SU-DHL-6 (cell line): ENCODE data around the gene GANC.

Experiments used
- H2AFZ ChIP-seq: fragments of 200-600 bp; sonication (generic); 2 replicates; pipeline ENCODE4 v1.6.1; 2014; ENCODE audit warnings: low read depth, mild to moderate bottlenecking, moderate library complexity, mixed read lengths, antibody characterized with exemption, low read length; ENCODE audit not compliant: severe bottlenecking
- H3F3A ChIP-seq: fragments of 200-600 bp; shearing (Covaris generic); 2 replicates; pipeline ENCODE4 v1.6.0; 2016; ENCODE audit warnings: antibody characterized with exemption, mild to moderate bottlenecking; ENCODE audit not compliant: insufficient read depth
- H3K27ac ChIP-seq: fragments of 200-600 bp; sonication (generic); 2 replicates; pipeline ENCODE4 v1.5.1; 2016; ENCODE audit warnings: low read depth, mild to moderate bottlenecking, low read length, moderate library complexity, mixed read lengths
- H3K27me3 ChIP-seq: fragments of 200-600 bp; sonication (generic), shearing (Covaris generic); 2 replicates; pipeline ENCODE4 v1.6.0; 2014; ENCODE audit warnings: mild to moderate bottlenecking, low read length
- H3K36me3 ChIP-seq: fragments of 200-600 bp; sonication (generic); 2 replicates; pipeline ENCODE4 v1.6.1; 2014; ENCODE audit warnings: mild to moderate bottlenecking, low read length, mixed read lengths
- H3K4me2 ChIP-seq: fragments of 300-600, 200-600 bp; shearing (Covaris generic), sonication (generic); 2 replicates; pipeline ENCODE4 v1.6.0; 2014; ENCODE audit warnings: low read length, low read depth, mild to moderate bottlenecking; ENCODE audit not compliant: poor library complexity, severe bottlenecking
- H3K4me3 ChIP-seq: fragments of 200-600 bp; sonication (generic); 2 replicates; pipeline ENCODE4 v1.5.1; 2014; ENCODE audit warnings: antibody characterized with exemption, low read length, mild to moderate bottlenecking, mixed read lengths; ENCODE audit not compliant: insufficient read depth, poor library complexity, severe bottlenecking
- H3K79me2 ChIP-seq: fragments of 200-600 bp; sonication (generic); 2 replicates; pipeline ENCODE4 v1.6.1; 2014; ENCODE audit warnings: mild to moderate bottlenecking, low read length, moderate library complexity; ENCODE audit not compliant: insufficient read depth
- H3K9ac ChIP-seq: fragments of 200-600 bp; sonication (generic); 2 replicates; pipeline ENCODE4 v1.7.0; 2014; ENCODE audit warnings: mild to moderate bottlenecking, low read length
- H3K9me2 ChIP-seq: fragments of 200-600 bp; sonication (generic); replicated peaks from 2 replicates; pipeline ENCODE4 v1.6.1; 2014; ENCODE audit warnings: low read length; ENCODE audit not compliant: insufficient read depth
- H3K9me3 ChIP-seq: fragments of 200-600 bp; sonication (generic); 2 replicates; pipeline ENCODE4 v1.6.1; 2014; ENCODE audit warnings: low read length, mixed read lengths; ENCODE audit not compliant: insufficient read depth
- H4K20me1 ChIP-seq: fragments of 200-600 bp; sonication (generic); 2 replicates; pipeline ENCODE4 v1.6.1; 2014; ENCODE audit warnings: low read depth, mild to moderate bottlenecking, antibody characterized with exemption, low read length, moderate library complexity, mixed read lengths
- EZH2phosphoT487 ChIP-seq: fragments of 200-600 bp; sonication (generic), shearing (Covaris generic); conservative IDR thresholded peaks from 2 replicates; pipeline ENCODE4 v1.6.1; 2018; ENCODE audit warnings: mild to moderate bottlenecking, antibody characterized with exemption, low read length, moderate library complexity, mixed read lengths
- TF ChIP-seq, protein P1 (sequence below): fragments of 200-600 bp; sonication (generic); IDR thresholded peaks from one replicate; pipeline ENCODE4 v1.5.1; 2017; ENCODE audit warnings: antibody characterized with exemption, mild to moderate bottlenecking, low read length, moderate library complexity; ENCODE audit not compliant: insufficient read depth, poor library complexity, severe bottlenecking

GANC gene

DNA sequence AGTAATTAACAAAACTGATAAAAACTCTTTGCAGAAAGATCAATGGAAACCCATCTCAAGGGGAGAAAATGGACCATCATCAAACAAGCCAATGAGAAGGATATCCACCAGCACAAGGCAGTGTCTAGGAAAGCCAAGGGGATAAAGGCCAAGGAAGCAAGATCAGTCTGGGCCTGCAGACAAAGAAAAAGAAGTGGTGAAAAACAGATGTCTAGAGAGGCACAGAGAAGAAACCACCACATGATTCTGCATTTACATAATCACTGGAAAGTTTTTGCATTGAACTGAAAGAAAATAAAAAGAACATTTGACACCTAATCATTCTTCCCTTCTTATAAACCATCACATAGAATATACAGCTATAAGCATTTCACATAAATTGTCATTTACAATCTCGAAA, 41.9 kb upstream of the GANC start:
- Histone ChIP-seq H4K20me1 (no peaks in the 10 kb centered on the region), H3K27ac (no peak overlapping the region), H3K9ac (no peak overlapping the region), H3K4me3 (no peak overlapping the region), H3K4me2 (no peak overlapping the region), H3K9me3 (no peaks in the 10 kb centered on the region), H2AFZ (no peak overlapping the region), H3F3A (no peaks in the 10 kb centered on the region; the same call in 1 of the 2 replicates), H3K9me2 (no peaks in the 10 kb centered on the region), H3K27me3 (no peaks in the 10 kb centered on the region), H3K79me2 (no peaks in the 10 kb centered on the region), H3K36me3 (peaks cover 9% of the 10 kb centered on the region)
- TF ChIP-seq EZH2phosphoT487, result no peak
- TF ChIP-seq, protein P1, sequence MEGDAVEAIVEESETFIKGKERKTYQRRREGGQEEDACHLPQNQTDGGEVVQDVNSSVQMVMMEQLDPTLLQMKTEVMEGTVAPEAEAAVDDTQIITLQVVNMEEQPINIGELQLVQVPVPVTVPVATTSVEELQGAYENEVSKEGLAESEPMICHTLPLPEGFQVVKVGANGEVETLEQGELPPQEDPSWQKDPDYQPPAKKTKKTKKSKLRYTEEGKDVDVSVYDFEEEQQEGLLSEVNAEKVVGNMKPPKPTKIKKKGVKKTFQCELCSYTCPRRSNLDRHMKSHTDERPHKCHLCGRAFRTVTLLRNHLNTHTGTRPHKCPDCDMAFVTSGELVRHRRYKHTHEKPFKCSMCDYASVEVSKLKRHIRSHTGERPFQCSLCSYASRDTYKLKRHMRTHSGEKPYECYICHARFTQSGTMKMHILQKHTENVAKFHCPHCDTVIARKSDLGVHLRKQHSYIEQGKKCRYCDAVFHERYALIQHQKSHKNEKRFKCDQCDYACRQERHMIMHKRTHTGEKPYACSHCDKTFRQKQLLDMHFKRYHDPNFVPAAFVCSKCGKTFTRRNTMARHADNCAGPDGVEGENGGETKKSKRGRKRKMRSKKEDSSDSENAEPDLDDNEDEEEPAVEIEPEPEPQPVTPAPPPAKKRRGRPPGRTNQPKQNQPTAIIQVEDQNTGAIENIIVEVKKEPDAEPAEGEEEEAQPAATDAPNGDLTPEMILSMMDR, result no peak

DNA sequence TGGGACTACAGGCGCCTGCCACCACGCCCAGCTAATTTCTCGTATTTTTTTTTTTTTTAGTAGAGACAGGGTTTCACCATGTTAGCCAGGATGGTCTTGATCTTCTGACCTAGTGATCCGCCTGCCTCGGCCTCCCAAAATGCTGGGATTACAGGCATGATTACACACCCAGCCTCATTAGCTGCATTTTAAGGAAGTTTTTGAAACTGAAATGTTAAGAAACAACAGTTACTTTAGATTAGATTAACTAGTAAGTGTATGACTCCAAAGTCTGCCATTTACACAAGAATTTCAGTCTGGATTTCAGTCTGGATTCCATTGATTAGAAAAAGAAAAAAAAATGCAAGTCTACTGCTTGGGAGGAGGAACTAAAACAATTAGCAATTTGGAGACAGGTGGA, 40.4 kb upstream of the GANC start:
- Histone ChIP-seq H3K4me2 (no peak overlapping the region), H2AFZ (no peak overlapping the region), H3K9me3 (no peaks in the 10 kb centered on the region), H4K20me1 (no peaks in the 10 kb centered on the region), H3K9ac (no peak overlapping the region), H3K9me2 (no peaks in the 10 kb centered on the region), H3K27ac (no peak overlapping the region), H3K4me3 (no peak overlapping the region), H3K27me3 (no peaks in the 10 kb centered on the region), H3K36me3 (peaks cover 14% of the 10 kb centered on the region), H3K79me2 (no peaks in the 10 kb centered on the region), H3F3A (no peaks in the 10 kb centered on the region; the same call in 1 of the 2 replicates)
- no peak for TF ChIP-seq EZH2phosphoT487
- TF ChIP-seq, protein P1, result no peak

DNA sequence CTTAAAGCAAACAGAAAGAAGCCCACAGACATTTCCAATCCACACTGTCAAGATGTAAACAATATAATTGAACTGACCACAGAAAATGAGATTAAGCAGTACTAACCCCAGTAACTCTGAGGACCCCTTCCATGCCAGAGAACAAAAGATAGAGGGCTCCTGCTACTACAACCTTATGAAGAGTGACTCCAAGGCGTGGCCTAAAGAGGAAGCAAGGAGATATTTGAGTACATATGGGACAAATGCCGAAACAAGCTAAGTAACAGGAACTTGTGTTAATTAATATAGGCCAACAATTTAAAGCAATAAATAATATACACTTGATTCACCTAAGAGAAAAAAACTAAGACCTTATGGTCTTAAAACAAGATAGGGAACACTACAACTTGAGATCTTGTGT, 39.9 kb upstream of the GANC start:
- Histone ChIP-seq H3K36me3 (peaks cover 10% of the 10 kb centered on the region; the same call in 1 of the 2 replicates), H3K9me3 (no peaks in the 10 kb centered on the region), H3K27me3 (no peaks in the 10 kb centered on the region), H3K79me2 (no peaks in the 10 kb centered on the region), H3K9ac (no peak overlapping the region), H3K4me2 (no peak overlapping the region), H4K20me1 (no peaks in the 10 kb centered on the region), H2AFZ (no peak overlapping the region), H3K27ac (no peak overlapping the region), H3F3A (no peaks in the 10 kb centered on the region; the same call in 1 of the 2 replicates), H3K4me3 (no peak overlapping the region), H3K9me2 (no peaks in the 10 kb centered on the region)
- no peak for TF ChIP-seq EZH2phosphoT487
- TF ChIP-seq, protein P1, result no peak
